LNCAP (cell line): ENCODE measurements around the gene ZBTB8A.

ENCODE experiments used
- TF ChIP-seq, protein P1 (sequence below): fragments of 450-650 bp; IDR thresholded peaks from 2 replicates; pipeline ENCODE4 v1.5.1; 2017; ENCODE audit warnings: mild to moderate bottlenecking

The ZBTB8A gene

DNA sequence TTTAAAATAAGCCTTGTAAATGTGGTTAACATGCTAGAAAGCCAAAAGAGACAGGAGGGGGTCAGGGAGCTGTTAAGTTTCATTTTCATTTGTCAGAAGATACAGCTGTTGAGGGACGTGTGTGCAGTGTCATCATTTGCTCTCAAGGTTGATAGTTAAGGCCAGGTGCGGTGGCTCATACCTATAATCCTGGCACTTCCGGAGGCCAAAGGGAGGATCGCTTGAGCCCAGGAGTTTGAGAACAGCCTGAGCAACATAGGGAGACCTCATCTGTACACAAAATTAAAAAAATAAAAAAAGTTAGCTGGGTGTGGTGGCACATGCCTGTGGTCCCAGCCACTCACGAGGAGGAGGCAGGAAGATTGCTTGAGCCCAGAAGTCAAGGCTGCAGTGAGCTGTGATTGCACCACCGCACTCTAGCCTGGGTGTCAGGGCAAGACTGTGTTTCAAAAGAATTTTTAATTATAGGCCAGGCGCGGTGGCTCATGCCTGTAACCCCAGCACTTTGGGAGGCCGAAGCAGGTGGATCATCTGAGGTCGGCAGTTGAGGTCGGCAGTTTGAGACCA is 88.5 kb downstream of the ZBTB8A start:
- TF ChIP-seq, protein P1, sequence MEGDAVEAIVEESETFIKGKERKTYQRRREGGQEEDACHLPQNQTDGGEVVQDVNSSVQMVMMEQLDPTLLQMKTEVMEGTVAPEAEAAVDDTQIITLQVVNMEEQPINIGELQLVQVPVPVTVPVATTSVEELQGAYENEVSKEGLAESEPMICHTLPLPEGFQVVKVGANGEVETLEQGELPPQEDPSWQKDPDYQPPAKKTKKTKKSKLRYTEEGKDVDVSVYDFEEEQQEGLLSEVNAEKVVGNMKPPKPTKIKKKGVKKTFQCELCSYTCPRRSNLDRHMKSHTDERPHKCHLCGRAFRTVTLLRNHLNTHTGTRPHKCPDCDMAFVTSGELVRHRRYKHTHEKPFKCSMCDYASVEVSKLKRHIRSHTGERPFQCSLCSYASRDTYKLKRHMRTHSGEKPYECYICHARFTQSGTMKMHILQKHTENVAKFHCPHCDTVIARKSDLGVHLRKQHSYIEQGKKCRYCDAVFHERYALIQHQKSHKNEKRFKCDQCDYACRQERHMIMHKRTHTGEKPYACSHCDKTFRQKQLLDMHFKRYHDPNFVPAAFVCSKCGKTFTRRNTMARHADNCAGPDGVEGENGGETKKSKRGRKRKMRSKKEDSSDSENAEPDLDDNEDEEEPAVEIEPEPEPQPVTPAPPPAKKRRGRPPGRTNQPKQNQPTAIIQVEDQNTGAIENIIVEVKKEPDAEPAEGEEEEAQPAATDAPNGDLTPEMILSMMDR = no peak

DNA sequence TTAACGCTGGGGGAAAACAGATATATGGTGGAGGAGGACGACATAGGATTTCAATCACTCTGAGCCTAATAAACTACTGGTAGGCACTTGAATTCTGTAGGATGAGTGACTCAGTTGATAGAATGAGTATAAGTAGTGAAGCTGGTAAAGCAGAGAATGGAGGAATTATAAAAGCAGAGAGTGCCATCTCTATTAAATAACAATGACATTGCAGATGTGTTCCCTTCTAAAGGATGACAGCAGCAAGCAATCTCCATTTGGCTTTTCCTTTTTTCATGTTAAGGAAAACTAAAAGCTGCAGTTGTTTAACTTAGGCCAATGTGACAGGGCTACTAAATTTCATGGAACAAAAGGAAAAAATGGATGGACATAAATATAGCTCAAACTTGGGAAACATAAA is 93.6 kb downstream of the ZBTB8A start:
- TF ChIP-seq, protein P1 = no peak

DNA sequence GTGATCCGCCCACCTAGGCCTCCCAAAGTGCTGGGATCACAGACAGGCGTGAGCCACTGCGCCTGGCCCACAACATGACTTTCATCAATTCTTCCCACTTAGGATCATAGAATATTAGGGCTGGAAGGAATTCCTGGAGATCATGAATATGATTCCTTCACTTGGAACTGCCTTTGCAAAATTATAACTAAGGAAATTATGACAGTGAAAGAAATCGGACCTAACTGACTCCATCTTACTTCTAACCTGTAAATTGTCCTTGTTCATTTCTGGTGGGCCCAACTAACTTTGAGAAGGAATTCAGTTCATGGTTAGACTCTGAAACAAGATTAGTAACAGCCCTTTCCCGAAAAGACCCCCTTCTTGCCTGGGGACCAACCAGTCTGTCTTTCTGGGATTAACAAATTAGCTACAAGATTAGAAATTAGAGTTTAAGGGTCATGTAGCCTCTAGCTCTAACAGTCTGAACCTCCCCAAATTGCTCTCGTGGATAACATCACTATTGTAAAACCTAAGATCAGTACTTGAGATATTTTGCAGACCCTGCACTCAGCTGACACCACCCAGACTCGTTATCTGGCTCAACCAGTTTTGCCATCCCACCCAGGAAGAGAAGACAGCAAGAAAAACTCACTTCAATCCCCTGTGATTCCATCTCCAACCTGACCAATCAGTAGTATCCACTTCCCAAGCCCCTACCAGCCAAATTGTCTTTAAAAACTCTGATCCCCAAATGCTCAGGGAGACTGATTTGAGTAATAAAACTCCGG is 96.5 kb downstream of the ZBTB8A start:
- TF ChIP-seq, protein P1 = no peak

DNA sequence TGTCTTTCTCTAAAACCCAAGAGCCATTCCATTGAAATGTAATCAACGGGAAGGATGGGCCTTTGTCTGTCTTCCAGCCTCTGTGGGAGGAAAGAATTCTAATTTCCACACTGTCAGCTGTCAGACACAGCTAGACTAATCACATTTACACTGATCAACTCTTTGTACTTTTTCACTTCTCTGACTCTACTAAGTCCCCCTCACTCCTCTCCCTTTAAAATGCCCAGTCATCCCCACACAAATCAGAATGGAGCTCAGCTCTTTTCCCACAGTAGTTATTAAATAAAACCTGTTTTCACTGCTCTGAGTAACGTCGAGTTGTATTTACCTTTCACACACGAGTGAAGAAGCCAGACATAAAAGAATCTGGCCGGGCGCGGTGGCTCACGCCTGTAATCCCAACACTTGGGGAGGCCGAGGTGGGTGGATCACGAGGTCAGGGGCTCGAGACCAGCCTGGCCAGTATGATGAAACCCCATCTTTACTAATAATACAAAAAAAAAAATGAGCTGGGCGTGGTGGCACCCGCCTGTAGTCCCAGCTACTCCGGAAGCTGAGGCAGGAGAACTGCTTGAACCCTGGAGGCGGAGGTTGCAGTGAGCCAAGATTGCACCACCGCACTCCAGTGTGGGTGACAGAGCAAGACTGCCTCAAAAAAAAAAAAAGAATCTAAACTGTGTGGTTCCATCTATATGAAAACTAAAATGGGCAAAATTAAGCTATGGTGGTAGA is 97.9 kb downstream of the ZBTB8A start:
- TF ChIP-seq, protein P1 = no peak

DNA sequence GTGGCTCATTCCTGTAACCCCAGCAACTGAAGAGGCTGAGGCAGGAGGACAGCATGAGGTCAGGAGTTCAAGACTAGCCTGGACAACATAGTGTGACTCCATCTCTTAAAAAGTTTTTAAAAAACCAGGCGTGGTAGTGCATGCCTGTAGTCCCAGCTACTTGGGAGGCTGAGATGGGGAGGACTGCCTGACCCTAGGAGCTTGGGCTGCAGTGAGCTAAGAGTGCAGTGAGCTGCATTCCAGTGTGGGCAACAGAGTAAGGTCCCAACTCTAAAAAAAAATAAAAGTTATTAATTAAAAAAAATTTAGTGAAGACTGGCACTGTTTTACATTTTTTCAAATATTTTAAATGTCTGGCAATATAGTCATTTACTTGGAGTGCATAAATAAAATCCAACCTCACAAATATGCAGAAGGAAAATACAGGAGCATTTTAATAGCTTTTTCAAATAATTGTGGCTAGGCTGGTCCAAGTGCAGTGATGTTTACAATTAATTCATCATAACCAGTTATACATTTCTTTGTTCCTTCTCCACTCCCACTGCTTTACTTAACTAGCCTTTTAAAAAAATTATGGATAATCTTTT is 100.4 kb downstream of the ZBTB8A start:
- TF ChIP-seq, protein P1 = no peak

DNA sequence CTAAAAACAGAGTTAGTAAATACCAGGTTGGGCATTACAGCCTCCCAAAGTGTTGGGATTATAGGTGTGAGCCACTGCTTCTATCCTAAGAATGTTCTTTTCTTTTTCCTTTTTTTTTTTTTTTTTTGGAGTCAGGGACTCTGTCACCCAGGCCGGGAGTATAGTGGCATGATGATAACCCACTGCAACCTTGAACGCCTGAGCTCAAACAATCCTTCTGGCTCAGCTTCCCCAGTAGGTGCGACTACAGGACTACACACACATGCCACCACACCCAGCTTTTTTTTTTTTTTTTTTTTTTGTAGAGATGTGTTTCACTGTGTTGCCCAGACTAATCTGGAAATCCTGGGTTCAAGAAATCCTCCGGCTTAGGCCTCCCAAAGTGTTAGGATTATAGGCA is 105.2 kb downstream of the ZBTB8A start:
- TF ChIP-seq, protein P1 = no peak

DNA sequence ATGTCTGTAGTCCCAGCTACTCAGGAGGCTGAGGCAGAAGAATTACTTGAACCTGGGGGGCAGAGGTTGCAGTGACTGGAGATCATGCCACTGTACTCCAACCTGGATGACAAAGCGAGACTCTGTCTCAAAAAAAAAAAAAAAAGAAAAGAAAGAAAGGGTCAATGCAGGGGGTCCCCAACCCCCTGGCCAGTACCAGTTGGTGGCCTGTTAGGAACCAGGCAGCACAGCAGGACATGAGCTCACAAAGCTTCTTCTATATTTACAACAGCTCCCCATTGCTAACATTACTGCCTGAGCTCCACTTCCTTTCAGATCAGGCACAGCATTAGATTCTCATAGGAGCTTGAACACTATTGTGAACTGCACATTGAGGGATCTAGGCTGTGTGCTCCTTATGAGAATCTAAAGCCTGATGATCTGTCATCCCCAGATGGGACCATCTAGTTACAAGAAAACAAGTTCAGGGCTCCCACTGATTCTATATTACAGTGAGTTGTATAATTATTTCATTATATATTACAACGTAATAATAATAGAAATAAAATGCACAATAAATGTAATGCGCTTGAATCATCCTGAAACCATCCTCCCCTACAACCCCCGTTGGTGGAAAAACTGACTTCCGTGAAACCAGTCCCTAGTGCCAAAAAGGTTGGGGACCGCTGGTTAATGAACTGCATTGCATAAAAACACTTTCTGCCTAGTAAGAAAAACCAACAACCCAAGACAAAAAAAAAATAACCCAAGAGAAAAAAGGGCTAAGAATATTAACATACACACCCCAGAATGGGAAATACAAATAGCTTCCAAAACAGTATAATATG is 108.3 kb downstream of the ZBTB8A start:
- TF ChIP-seq, protein P1 = no peak
